Embryonic facial prominence (tissue), 1 donor: ENCODE measurements around the gene SP2.

ENCODE experiments used
- DNase-seq: peaks from one replicate; pipeline ENCODE4 v3.0.0-alpha.2; 2016; ENCODE audit errors: extremely low spot score

SP2 gene

GRCh38 chr17:47889734-47890529, 6.1 kb upstream of the SP2 start:
- peak; percentile 58 for DNase-seq

- DNase-seq, result no peak
These were observed 4.4 kb upstream of the SP2 start for GRCh38 chr17:47891545-47892088.

GRCh38 chr17:47894498-47895346, 1.3 kb upstream of the SP2 start:
- DNase-seq, result no peak

GRCh38 chr17:47895347-47895855, 635 bp upstream of the SP2 start:
- no peak for DNase-seq

GRCh38 chr17:47896672-47897490, 845 bp downstream of the SP2 start:
- peak; percentile 41 for DNase-seq

- no peak for DNase-seq
These were observed 1.5 kb downstream of the SP2 start for GRCh38 chr17:47897561-47897960.

GRCh38 chr17:47898241-47898640, 2.2 kb downstream of the SP2 start:
- DNase-seq, result no peak

- DNase-seq, result no peak
These were observed 3.6 kb downstream of the SP2 start for GRCh38 chr17:47899643-47900042.

GRCh38 chr17:47901423-47901822, 5.4 kb downstream of the SP2 start:
- no peak for DNase-seq

- no peak for DNase-seq
These were observed 6.2 kb downstream of the SP2 start for GRCh38 chr17:47902039-47902744.

GRCh38 chr17:47905221-47905733, 9.2 kb downstream of the SP2 start:
- DNase-seq, result no peak

GRCh38 chr17:47906443-47906842, 10.4 kb downstream of the SP2 start:
- DNase-seq, result no peak

GRCh38 chr17:47907932-47908562, 12.0 kb downstream of the SP2 start:
- no peak for DNase-seq

- DNase-seq, result no peak
These were observed 17.0 kb downstream of the SP2 start for GRCh38 chr17:47913050-47913449.

GRCh38 chr17:47914306-47914948, 18.4 kb downstream of the SP2 start:
- DNase-seq, result no peak

- no peak for DNase-seq
These were observed 19.9 kb downstream of the SP2 start for GRCh38 chr17:47915776-47916398.

GRCh38 chr17:47916489-47917208, 20.6 kb downstream of the SP2 start:
- DNase-seq, result no peak

GRCh38 chr17:47917581-47917980, 21.5 kb downstream of the SP2 start:
- DNase-seq, result no peak

GRCh38 chr17:47918006-47918405, 22.0 kb downstream of the SP2 start:
- DNase-seq, result no peak
